SK-N-SH (cell line): Measurements from ENCODE around the gene SLC9A7. TPM values are rescaled to one million over a fixed set of nuclear protein-coding genes. Genes with fewer than 3 reads are reported as not detected.

ENCODE experiments used
- CTCF ChIA-PET: fragments of 300-600, 350-600 bp; formaldehyde crosslinking; extraction: SDS; loops from one replicate; lab custom pipeline; 2021; lab: Yijun Ruan, JAX
- POLR2A ChIA-PET: fragments of 350-600 bp; sonication (Branson Sonifier 250); formaldehyde crosslinking; extraction: SDS; loops from one replicate; lab custom pipeline; 2020; ENCODE audit warnings: antibody characterized with exemption, inconsistent platforms; lab: Yijun Ruan, JAX
- DNase-seq: peaks from one replicate; pipeline ENCODE4 v3.0.0; 2012
- H2AFZ ChIP-seq: fragments of 200-600 bp; sonication (generic); 2 replicates; pipeline ENCODE4 v1.8.1; 2016; ENCODE audit warnings: antibody characterized with exemption, mild to moderate bottlenecking, low read depth
- H3F3A ChIP-seq: fragments of 200-600 bp; sonication (generic); replicated peaks from 2 replicates; pipeline ENCODE3; 2016; ENCODE audit warnings: antibody characterized with exemption, mild to moderate bottlenecking; ENCODE audit not compliant: insufficient read depth
- H3K27ac ChIP-seq, 2 experiments: fragments of 200-500 bp in 1 of 2; fragments of 200-600 bp in 1 of 2; sonication (Bioruptor generic) in 1 of 2; sonication (generic), shearing (Covaris generic) in 1 of 2; 2 replicates each; pipeline versions ENCODE4 v1.5.1 to v1.6.1; 2014 to 2016; ENCODE audit warnings: low read depth in 2 of 2, inconsistent platforms in 1 of 2, low read length in 1 of 2, mild to moderate bottlenecking in 1 of 2, mixed read lengths in 1 of 2
- H3K27me3 ChIP-seq: fragments of 200-600 bp; sonication (generic), shearing (Covaris generic); 2 replicates; pipeline ENCODE4 v1.6.1; 2016; ENCODE audit warnings: mixed run types; ENCODE audit not compliant: insufficient read depth
- H3K36me3 ChIP-seq, 2 experiments: fragments of 200-500 bp in 1 of 2; fragments of 200-600 bp in 1 of 2; sonication (Bioruptor generic) in 1 of 2; sonication (generic) in 1 of 2; replicated peaks in 1 of 2; 2 replicates each; pipeline versions ENCODE3 to v1.5.1; 2014 to 2016; ENCODE audit warnings: low read length in 1 of 2, mild to moderate bottlenecking in 1 of 2; ENCODE audit not compliant: insufficient read depth in 2 of 2, control insufficient read depth in 1 of 2
- H3K4me1 ChIP-seq, 2 experiments: fragments of 200-500 bp in 1 of 2; fragments of 200-600 bp in 1 of 2; sonication (Bioruptor generic) in 1 of 2; sonication (generic), shearing (Covaris generic) in 1 of 2; 2 replicates each; pipeline versions ENCODE4 v1.5.1 to v1.6.1; 2014 to 2016; ENCODE audit warnings: low read depth in 1 of 2, low read length in 1 of 2, mixed run types in 1 of 2; ENCODE audit not compliant: insufficient read depth in 2 of 2, control insufficient read depth in 1 of 2
- H3K4me2 ChIP-seq: fragments of 200-600 bp; sonication (generic), shearing (Covaris generic); 2 replicates; pipeline ENCODE4 v1.6.1; 2017; ENCODE audit warnings: mixed run types
- H3K4me3 ChIP-seq, 2 experiments: fragments of 200-500 bp in 1 of 2; fragments of 200-600 bp in 1 of 2; sonication (Bioruptor generic) in 1 of 2; sonication (generic), shearing (Covaris generic) in 1 of 2; 2 replicates each; pipeline versions ENCODE4 v1.5.1 to v1.8.1; 2014 to 2016; ENCODE audit warnings: low read depth in 2 of 2, inconsistent platforms in 1 of 2, low read length in 1 of 2, mild to moderate bottlenecking in 1 of 2, mixed read lengths in 1 of 2, moderate library complexity in 1 of 2
- H3K79me2 ChIP-seq: fragments of 200-600 bp; sonication (generic); 2 replicates; pipeline ENCODE4 v1.8.1; 2017; ENCODE audit warnings: mild to moderate bottlenecking; ENCODE audit not compliant: insufficient read depth
- H3K9ac ChIP-seq: fragments of 200-600 bp; sonication (generic); 2 replicates; pipeline ENCODE4 v1.6.1; 2017; ENCODE audit warnings: mixed run types
- H3K9me2 ChIP-seq: fragments of 200-600 bp; sonication (generic); 2 replicates; pipeline ENCODE4 v1.6.1; 2017; ENCODE audit warnings: mixed run types
- H3K9me3 ChIP-seq: fragments of 200-600 bp; sonication (generic); 2 replicates; pipeline ENCODE4 v1.6.1; 2017; ENCODE audit warnings: mixed run types, mild to moderate bottlenecking, moderate library complexity
- H4K20me1 ChIP-seq: fragments of 200-600 bp; sonication (generic); 2 replicates; pipeline ENCODE4 v1.6.1; 2017; ENCODE audit warnings: mild to moderate bottlenecking, mixed run types; ENCODE audit not compliant: insufficient read depth
- FOXJ3 ChIP-seq: sonication (generic); formaldehyde crosslinking; IDR thresholded peaks from 2 replicates; pipeline ENCODE4 v1.5.1; 2020; ENCODE audit warnings: mild to moderate bottlenecking, missing genetic modification reagents
- SMC3 ChIP-seq: IDR thresholded peaks from 2 replicates; pipeline ENCODE4 v1.6.1; 2012; ENCODE audit warnings: low read depth, low read length, improper control_type of control experiment
- TAF1 ChIP-seq: IDR thresholded peaks from 2 replicates; pipeline ENCODE4 v1.6.1; 2012; ENCODE audit warnings: low read depth, mild to moderate bottlenecking, low read length, moderate library complexity, borderline replicate concordance
- TCF12 ChIP-seq: IDR thresholded peaks from 2 replicates; pipeline ENCODE4 v1.4.0; 2012
- YY1 ChIP-seq: IDR thresholded peaks from 2 replicates; pipeline ENCODE4 v1.4.0; 2012; ENCODE audit warnings: low read depth, mild to moderate bottlenecking
- WGBS: methylation state at CpG from one replicate; pipeline ENCODE4 v1.1.6; 2017; ENCODE audit warnings: low lambda C conversion rate; 5-methylcytosine and 5-hydroxymethylcytosine counted together
- polyA plus RNA-seq, 3 experiments: library from polyadenylated mRNA; depleted of rRNA; stranded (reverse); fragments of >200 nt; gene quantifications; 2 replicates each; pipeline ENCODE4 v1.2.3, GENCODE V29; 2012
- TF ChIP-seq, protein P1 (sequence below): IDR thresholded peaks from 2 replicates; pipeline ENCODE4 v1.6.1; 2012; ENCODE audit warnings: mild to moderate bottlenecking, low read depth, low read length, moderate library complexity
- TF ChIP-seq, protein P2 (sequence below): IDR thresholded peaks from 2 replicates; pipeline ENCODE4 v1.4.0; 2012; ENCODE audit warnings: low read depth, borderline replicate concordance
- TF ChIP-seq, protein P3 (sequence below): fragments of 150-350 bp; IDR thresholded peaks from 2 replicates; pipeline ENCODE4 v1.6.1; 2017; ENCODE audit warnings: antibody characterized with exemption, low read length, low read depth, borderline replicate concordance
- TF ChIP-seq, protein P4 (sequence below): fragments of 200-600 bp; sonication (generic); IDR thresholded peaks from 2 replicates; pipeline ENCODE4 v1.6.1; 2017; ENCODE audit warnings: antibody characterized with exemption, mild to moderate bottlenecking, moderate library complexity

SLC9A7 gene
- polyA plus RNA-seq, 1 of the 3 experiments (the other 2 are of a cell fraction) = 10.5 TPM

GRCh38 chrX:46758956-46759644 is at the start of gene SLC9A7 (continued):
- TF ChIP-seq, protein P1, sequence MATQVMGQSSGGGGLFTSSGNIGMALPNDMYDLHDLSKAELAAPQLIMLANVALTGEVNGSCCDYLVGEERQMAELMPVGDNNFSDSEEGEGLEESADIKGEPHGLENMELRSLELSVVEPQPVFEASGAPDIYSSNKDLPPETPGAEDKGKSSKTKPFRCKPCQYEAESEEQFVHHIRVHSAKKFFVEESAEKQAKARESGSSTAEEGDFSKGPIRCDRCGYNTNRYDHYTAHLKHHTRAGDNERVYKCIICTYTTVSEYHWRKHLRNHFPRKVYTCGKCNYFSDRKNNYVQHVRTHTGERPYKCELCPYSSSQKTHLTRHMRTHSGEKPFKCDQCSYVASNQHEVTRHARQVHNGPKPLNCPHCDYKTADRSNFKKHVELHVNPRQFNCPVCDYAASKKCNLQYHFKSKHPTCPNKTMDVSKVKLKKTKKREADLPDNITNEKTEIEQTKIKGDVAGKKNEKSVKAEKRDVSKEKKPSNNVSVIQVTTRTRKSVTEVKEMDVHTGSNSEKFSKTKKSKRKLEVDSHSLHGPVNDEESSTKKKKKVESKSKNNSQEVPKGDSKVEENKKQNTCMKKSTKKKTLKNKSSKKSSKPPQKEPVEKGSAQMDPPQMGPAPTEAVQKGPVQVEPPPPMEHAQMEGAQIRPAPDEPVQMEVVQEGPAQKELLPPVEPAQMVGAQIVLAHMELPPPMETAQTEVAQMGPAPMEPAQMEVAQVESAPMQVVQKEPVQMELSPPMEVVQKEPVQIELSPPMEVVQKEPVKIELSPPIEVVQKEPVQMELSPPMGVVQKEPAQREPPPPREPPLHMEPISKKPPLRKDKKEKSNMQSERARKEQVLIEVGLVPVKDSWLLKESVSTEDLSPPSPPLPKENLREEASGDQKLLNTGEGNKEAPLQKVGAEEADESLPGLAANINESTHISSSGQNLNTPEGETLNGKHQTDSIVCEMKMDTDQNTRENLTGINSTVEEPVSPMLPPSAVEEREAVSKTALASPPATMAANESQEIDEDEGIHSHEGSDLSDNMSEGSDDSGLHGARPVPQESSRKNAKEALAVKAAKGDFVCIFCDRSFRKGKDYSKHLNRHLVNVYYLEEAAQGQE = no peak
- no peak for TF ChIP-seq YY1

GRCh38 chrX:46805270-46805669 is 46.4 kb upstream of the SLC9A7 start:
- Histone ChIP-seq H3F3A (no peaks in the 10 kb centered on the region), H3K27me3 (no peaks in the 10 kb centered on the region; the same call in 1 of the 2 replicates), H3K27ac (no peak overlapping the region), H3K9me2 (no peaks in the 10 kb centered on the region), H3K36me3 (no peaks in the 10 kb centered on the region), H3K4me2 (no peak overlapping the region), H3K4me1 (no peaks in the 10 kb centered on the region), H3K9ac (no peak overlapping the region), H4K20me1 (no peaks in the 10 kb centered on the region), H3K79me2 (no peaks in the 10 kb centered on the region), H2AFZ (no peak overlapping the region), H3K4me3 (no peak overlapping the region), H3K9me3 (no peaks in the 10 kb centered on the region)
- WGBS = 47% methylated on average over 2 of the region's 2 CpGs
- TF ChIP-seq FOXJ3 (no peak), TCF12 (no peak), TAF1 (no peak)
- TF ChIP-seq, protein P2, sequence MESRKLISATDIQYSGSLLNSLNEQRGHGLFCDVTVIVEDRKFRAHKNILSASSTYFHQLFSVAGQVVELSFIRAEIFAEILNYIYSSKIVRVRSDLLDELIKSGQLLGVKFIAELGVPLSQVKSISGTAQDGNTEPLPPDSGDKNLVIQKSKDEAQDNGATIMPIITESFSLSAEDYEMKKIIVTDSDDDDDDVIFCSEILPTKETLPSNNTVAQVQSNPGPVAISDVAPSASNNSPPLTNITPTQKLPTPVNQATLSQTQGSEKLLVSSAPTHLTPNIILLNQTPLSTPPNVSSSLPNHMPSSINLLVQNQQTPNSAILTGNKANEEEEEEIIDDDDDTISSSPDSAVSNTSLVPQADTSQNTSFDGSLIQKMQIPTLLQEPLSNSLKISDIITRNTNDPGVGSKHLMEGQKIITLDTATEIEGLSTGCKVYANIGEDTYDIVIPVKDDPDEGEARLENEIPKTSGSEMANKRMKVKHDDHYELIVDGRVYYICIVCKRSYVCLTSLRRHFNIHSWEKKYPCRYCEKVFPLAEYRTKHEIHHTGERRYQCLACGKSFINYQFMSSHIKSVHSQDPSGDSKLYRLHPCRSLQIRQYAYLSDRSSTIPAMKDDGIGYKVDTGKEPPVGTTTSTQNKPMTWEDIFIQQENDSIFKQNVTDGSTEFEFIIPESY = no peak
- POLR2A ChIA-PET = no interaction called here
- DNase-seq = no peak
- CTCF ChIA-PET = no interaction called here

- H3K4me2 ChIP-seq = no peak overlapping the region
- no peaks in the 10 kb centered on the region for H3K9me2 ChIP-seq
- DNase-seq = no peak
- no peaks in the 10 kb centered on the region for H4K20me1 ChIP-seq
- H3K9ac ChIP-seq = no peak overlapping the region
- H3K27ac ChIP-seq = no peak overlapping the region
- H3K27me3 ChIP-seq = no peaks in the 10 kb centered on the region; the same call in 1 of the 2 replicates
- TF ChIP-seq, protein P3, sequence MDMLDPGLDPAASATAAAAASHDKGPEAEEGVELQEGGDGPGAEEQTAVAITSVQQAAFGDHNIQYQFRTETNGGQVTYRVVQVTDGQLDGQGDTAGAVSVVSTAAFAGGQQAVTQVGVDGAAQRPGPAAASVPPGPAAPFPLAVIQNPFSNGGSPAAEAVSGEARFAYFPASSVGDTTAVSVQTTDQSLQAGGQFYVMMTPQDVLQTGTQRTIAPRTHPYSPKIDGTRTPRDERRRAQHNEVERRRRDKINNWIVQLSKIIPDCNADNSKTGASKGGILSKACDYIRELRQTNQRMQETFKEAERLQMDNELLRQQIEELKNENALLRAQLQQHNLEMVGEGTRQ = no peak
- TF ChIP-seq, protein P4, sequence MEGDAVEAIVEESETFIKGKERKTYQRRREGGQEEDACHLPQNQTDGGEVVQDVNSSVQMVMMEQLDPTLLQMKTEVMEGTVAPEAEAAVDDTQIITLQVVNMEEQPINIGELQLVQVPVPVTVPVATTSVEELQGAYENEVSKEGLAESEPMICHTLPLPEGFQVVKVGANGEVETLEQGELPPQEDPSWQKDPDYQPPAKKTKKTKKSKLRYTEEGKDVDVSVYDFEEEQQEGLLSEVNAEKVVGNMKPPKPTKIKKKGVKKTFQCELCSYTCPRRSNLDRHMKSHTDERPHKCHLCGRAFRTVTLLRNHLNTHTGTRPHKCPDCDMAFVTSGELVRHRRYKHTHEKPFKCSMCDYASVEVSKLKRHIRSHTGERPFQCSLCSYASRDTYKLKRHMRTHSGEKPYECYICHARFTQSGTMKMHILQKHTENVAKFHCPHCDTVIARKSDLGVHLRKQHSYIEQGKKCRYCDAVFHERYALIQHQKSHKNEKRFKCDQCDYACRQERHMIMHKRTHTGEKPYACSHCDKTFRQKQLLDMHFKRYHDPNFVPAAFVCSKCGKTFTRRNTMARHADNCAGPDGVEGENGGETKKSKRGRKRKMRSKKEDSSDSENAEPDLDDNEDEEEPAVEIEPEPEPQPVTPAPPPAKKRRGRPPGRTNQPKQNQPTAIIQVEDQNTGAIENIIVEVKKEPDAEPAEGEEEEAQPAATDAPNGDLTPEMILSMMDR = peak; percentile 40
- 0 out of 2 replicates have a peak, but pooled peaks have one; percentile 9 for TF ChIP-seq SMC3
- H3K4me3 ChIP-seq = no peak overlapping the region
- no peaks in the 10 kb centered on the region for H3F3A ChIP-seq
- H3K9me3 ChIP-seq = no peaks in the 10 kb centered on the region
- no peaks in the 10 kb centered on the region for H3K4me1 ChIP-seq
- no peak overlapping the region for H2AFZ ChIP-seq
- H3K79me2 ChIP-seq = no peaks in the 10 kb centered on the region
- ChIA-PET CTCF (no interaction called here), POLR2A (no interaction called here)
- no peaks in the 10 kb centered on the region for H3K36me3 ChIP-seq
- WGBS = 61% methylated on average over 2 of the region's 3 CpGs
These were observed 44.2 kb upstream of the SLC9A7 start for GRCh38 chrX:46803140-46803539.
